SU-DHL-6 (cell line): ENCODE measurements around the gene DCLK1.

Experiments used
- CTCF ChIP-seq: fragments of 200-600 bp; sonication (generic); IDR thresholded peaks from one replicate; pipeline ENCODE4 v1.5.1; 2017; ENCODE audit warnings: antibody characterized with exemption, mild to moderate bottlenecking, low read length, moderate library complexity; ENCODE audit not compliant: insufficient read depth, poor library complexity, severe bottlenecking
- EZH2phosphoT487 ChIP-seq: fragments of 200-600 bp; sonication (generic), shearing (Covaris generic); conservative IDR thresholded peaks from 2 replicates; pipeline ENCODE4 v1.6.1; 2018; ENCODE audit warnings: mild to moderate bottlenecking, antibody characterized with exemption, low read length, moderate library complexity, mixed read lengths

- no peak for TF ChIP-seq CTCF
- TF ChIP-seq EZH2phosphoT487: no peak
Measured at GRCh38 chr13:36082806-36083205, 48.4 kb downstream of the DCLK1 start.
